ENCODE measurements around the gene SP3.

GRCh38 chr2:173874894-173875237, 90.3 kb downstream of the SP3 start:
- no peak for TF ChIP-seq CTCF (IDR thresholded peaks at IDR 0.05)
- TF ChIP-seq POLR2AphosphoS5 (IDR thresholded peaks at IDR 0.05; ENCODE audit: insufficient read depth in 1 of 2, low read depth in 1 of 2), result no peak
- TF ChIP-seq POLR2A (IDR thresholded peaks at IDR 0.05), result no peak
